ENCODE measurements around the gene CERS3.

CERS3 gene

GRCh38 chr15:100528833-100529428, at the start of gene CERS3:
TSS of gene CERS3 (minus strand) at chr15:100528950. CDS start at chr15:100501849, 27,101 bp downstream.
- TF ChIP-seq CTCF (conservative IDR thresholded peaks at IDR 0.05; ENCODE audit: low read depth, low read length) = no peak
- no peak within 1 kb of the TSS for H2AFZ ChIP-seq (ENCODE audit: low read depth)
- no peaks in the 10 kb centered on the region for H3K36me3 ChIP-seq (ENCODE audit: insufficient read depth)
- H3K79me2 ChIP-seq (ENCODE audit: insufficient read depth, low read depth) = no peaks in the 10 kb centered on the region
- H3K27me3 ChIP-seq (ENCODE audit: insufficient read depth, low read depth) = no peaks in the 10 kb centered on the region
- H3K4me2 ChIP-seq = no peak within 1 kb of the TSS
- H3K9ac ChIP-seq = no peak within 1 kb of the TSS
- H3K4me3 ChIP-seq (IDR thresholded peaks at IDR 0.05; ENCODE audit: insufficient read depth, low read depth, low read length) = no peak within 1 kb of the TSS
- H4K20me1 ChIP-seq (ENCODE audit: insufficient read depth) = no peaks in the 10 kb centered on the region
- H3K4me1 ChIP-seq (ENCODE audit: low read depth, poor library complexity, severe bottlenecking) = no peaks in the 10 kb centered on the region
- no peak within 1 kb of the TSS for H3K27ac ChIP-seq

- Histone ChIP-seq H3K36me3 (ENCODE audit: insufficient read depth) (no peaks in the 10 kb centered on the region), H3K4me2 (no peak overlapping the region), H2AFZ (ENCODE audit: low read depth) (no peak overlapping the region), H3K79me2 (ENCODE audit: insufficient read depth, low read depth) (no peaks in the 10 kb centered on the region), H3K4me3 (IDR thresholded peaks at IDR 0.05; ENCODE audit: insufficient read depth, low read depth, low read length) (no peak overlapping the region), H3K27me3 (ENCODE audit: insufficient read depth, low read depth) (no peaks in the 10 kb centered on the region), H3K27ac (no peak overlapping the region), H3K9ac (no peak overlapping the region), H4K20me1 (ENCODE audit: insufficient read depth) (no peaks in the 10 kb centered on the region), H3K4me1 (ENCODE audit: low read depth, poor library complexity, severe bottlenecking) (no peaks in the 10 kb centered on the region)
- TF ChIP-seq CTCF (conservative IDR thresholded peaks at IDR 0.05; ENCODE audit: low read depth, low read length) = no peak
Observed at GRCh38 chr15:100573526-100573925, 44.8 kb upstream of the CERS3 start.

GRCh38 chr15:100572362-100572983, 43.7 kb upstream of the CERS3 start:
- H3K4me2 ChIP-seq = no peak overlapping the region
- H3K36me3 ChIP-seq (ENCODE audit: insufficient read depth) = no peaks in the 10 kb centered on the region
- no peaks in the 10 kb centered on the region for H3K27me3 ChIP-seq (ENCODE audit: insufficient read depth, low read depth)
- no peaks in the 10 kb centered on the region for H3K4me1 ChIP-seq (ENCODE audit: low read depth, poor library complexity, severe bottlenecking)
- no peak overlapping the region for H3K9ac ChIP-seq
- no peaks in the 10 kb centered on the region for H3K79me2 ChIP-seq (ENCODE audit: insufficient read depth, low read depth)
- no peak overlapping the region for H3K27ac ChIP-seq
- no peaks in the 10 kb centered on the region for H4K20me1 ChIP-seq (ENCODE audit: insufficient read depth)
- no peak overlapping the region for H2AFZ ChIP-seq (ENCODE audit: low read depth)
- peak; percentile 72 for TF ChIP-seq CTCF (conservative IDR thresholded peaks at IDR 0.05; ENCODE audit: low read depth, low read length)
- H3K4me3 ChIP-seq (IDR thresholded peaks at IDR 0.05; ENCODE audit: insufficient read depth, low read depth, low read length) = no peak overlapping the region

- TF ChIP-seq CTCF (conservative IDR thresholded peaks at IDR 0.05; ENCODE audit: low read depth, low read length) = no peak
- Histone ChIP-seq H4K20me1 (ENCODE audit: insufficient read depth) (no peaks in the 10 kb centered on the region), H2AFZ (ENCODE audit: low read depth) (no peak overlapping the region), H3K4me2 (no peak overlapping the region), H3K79me2 (ENCODE audit: insufficient read depth, low read depth) (no peaks in the 10 kb centered on the region), H3K27ac (no peak overlapping the region), H3K36me3 (ENCODE audit: insufficient read depth) (no peaks in the 10 kb centered on the region), H3K9ac (no peak overlapping the region), H3K4me3 (IDR thresholded peaks at IDR 0.05; ENCODE audit: insufficient read depth, low read depth, low read length) (no peak overlapping the region), H3K27me3 (ENCODE audit: insufficient read depth, low read depth) (no peaks in the 10 kb centered on the region), H3K4me1 (ENCODE audit: low read depth, poor library complexity, severe bottlenecking) (no peaks in the 10 kb centered on the region)
Observed at GRCh38 chr15:100571592-100572167, 42.9 kb upstream of the CERS3 start.

All from KMS-11 (cell line).